GM12891 (cell line): ENCODE results near the gene THEM4.

Experiments
- PAX5 ChIP-seq: IDR thresholded peaks from 2 replicates; pipeline ENCODE4 v1.6.1; 2011; ENCODE audit warnings: low read length, moderate library complexity, mild to moderate bottlenecking; ENCODE audit not compliant: insufficient read depth, severe bottlenecking
- POLR2A ChIP-seq: IDR thresholded peaks from 2 replicates; pipeline ENCODE4 v1.6.1; 2011; ENCODE audit warnings: low read depth, low read length, control low read depth
- TAF1 ChIP-seq: IDR thresholded peaks from 2 replicates; pipeline ENCODE4 v1.6.1; 2011; ENCODE audit warnings: low read depth, low read length, control low read depth

GRCh38 chr1:151846686-151847237 is 62.5 kb downstream of the THEM4 start:
- TF ChIP-seq POLR2A (no peak), PAX5 (no peak), TAF1 (no peak)
